ENCODE measurements around the gene MEF2C. TPM values are rescaled to one million over a fixed set of nuclear protein-coding genes. Genes with fewer than 3 reads are reported as not detected.

MEF2C gene
- total RNA-seq, 1 experiment from 2014 or later = 1.7 TPM

GRCh38 chr5:88881571-88881971 is 1.4 kb downstream of the MEF2C start:
- no peaks in the 10 kb centered on the region for H3K36me3 Mint-ChIP-seq
- CTCF ChIA-PET = no interaction called here
- POLR2A ChIA-PET = no interaction called here
- no peak for TF ChIP-seq ZNF263 (CRISPR knock-in tag; IDR thresholded peaks at IDR 0.05; ENCODE audit: low read depth)
- no peak for TF ChIP-seq GTF2I (CRISPR knock-in tag; conservative IDR thresholded peaks at IDR 0.05)
- no peak overlapping the region for H3K27ac Mint-ChIP-seq
- no peak overlapping the region for H3K4me3 Mint-ChIP-seq
- H3K27me3 Mint-ChIP-seq (ENCODE audit: low read depth) = peaks cover 31% of the 10 kb centered on the region
- H3K9me3 Mint-ChIP-seq = no peaks in the 10 kb centered on the region
- H3K4me1 Mint-ChIP-seq = peaks cover 16% of the 10 kb centered on the region
- no peak for ATAC-seq
- DNase-seq (ENCODE audit: low spot score) = no peak

- DNase-seq (ENCODE audit: low spot score) = no peak
- no peak for ATAC-seq
- H3K4me3 Mint-ChIP-seq = no peak overlapping the region
- TF ChIP-seq ATF3 (CRISPR knock-in tag; conservative IDR thresholded peaks at IDR 0.05) (no peak), GTF2I (CRISPR knock-in tag; conservative IDR thresholded peaks at IDR 0.05) (no peak), JUN (CRISPR knock-in tag; IDR thresholded peaks at IDR 0.05) (no peak), MYBL2 (CRISPR knock-in tag; IDR thresholded peaks at IDR 0.05) (no peak), NFATC4 (CRISPR knock-in tag; IDR thresholded peaks at IDR 0.05) (no peak), FOXP4 (CRISPR knock-in tag; IDR thresholded peaks at IDR 0.05) (no peak), ZMAT4 (CRISPR knock-in tag; IDR thresholded peaks at IDR 0.05) (no peak), ELF4 (CRISPR knock-in tag; IDR thresholded peaks at IDR 0.05; ENCODE audit: low read depth) (no peak), CBFB (CRISPR knock-in tag; IDR thresholded peaks at IDR 0.05; ENCODE audit: low read depth) (no peak)
- peaks cover 16% of the 10 kb centered on the region for H3K4me1 Mint-ChIP-seq
- no peaks in the 10 kb centered on the region for H3K36me3 Mint-ChIP-seq
- ChIA-PET CTCF (no interaction called here), POLR2A (no interaction called here)
- H3K27me3 Mint-ChIP-seq (ENCODE audit: low read depth) = peaks cover 27% of the 10 kb centered on the region
- H3K27ac Mint-ChIP-seq = no peak overlapping the region
- H3K9me3 Mint-ChIP-seq = no peaks in the 10 kb centered on the region
Observed at GRCh38 chr5:88880201-88880600, 2.8 kb downstream of the MEF2C start.

GRCh38 chr5:88879724-88880123 is 3.3 kb downstream of the MEF2C start:
- POLR2A ChIA-PET = no interaction called here
- Mint-ChIP-seq H3K9me3 (no peaks in the 10 kb centered on the region), H3K4me1 (peaks cover 15% of the 10 kb centered on the region), H3K4me3 (no peak overlapping the region), H3K27ac (no peak overlapping the region), H3K27me3 (ENCODE audit: low read depth) (peaks cover 22% of the 10 kb centered on the region), H3K36me3 (no peaks in the 10 kb centered on the region)
- DNase-seq (ENCODE audit: low spot score) = no peak
- no peak for TF ChIP-seq CREB1 (CRISPR knock-in tag; IDR thresholded peaks at IDR 0.05)
- no peak for TF ChIP-seq ATF1 (CRISPR knock-in tag; IDR thresholded peaks at IDR 0.05)
- TF ChIP-seq JAZF1 (CRISPR knock-in tag; IDR thresholded peaks at IDR 0.05) = no peak
- TF ChIP-seq SMAD4 (CRISPR knock-in tag; IDR thresholded peaks at IDR 0.05) = no peak
- no peak for TF ChIP-seq GRHL2 (CRISPR knock-in tag; IDR thresholded peaks at IDR 0.05; ENCODE audit: insufficient replicate concordance, severe bottlenecking)
- no peak for TF ChIP-seq NFYB (CRISPR knock-in tag; conservative IDR thresholded peaks at IDR 0.05; ENCODE audit: low read depth)
- TF ChIP-seq ZNF317 (CRISPR knock-in tag; IDR thresholded peaks at IDR 0.05; ENCODE audit: borderline replicate concordance, low read depth) = no peak
- TF ChIP-seq OVOL2 (CRISPR knock-in tag; IDR thresholded peaks at IDR 0.05; ENCODE audit: borderline replicate concordance) = no peak
- no peak for TF ChIP-seq FOXJ3 (CRISPR knock-in tag; IDR thresholded peaks at IDR 0.05; ENCODE audit: borderline replicate concordance)
- TF ChIP-seq IRF2 (CRISPR knock-in tag; IDR thresholded peaks at IDR 0.05; ENCODE audit: borderline replicate concordance, low read depth) = no peak
- TF ChIP-seq AR (CRISPR knock-in tag; IDR thresholded peaks at IDR 0.05) = no peak
- no peak for TF ChIP-seq GTF2I (CRISPR knock-in tag; conservative IDR thresholded peaks at IDR 0.05)
- no peak for TF ChIP-seq FOXP1 (CRISPR knock-in tag; IDR thresholded peaks at IDR 0.05; ENCODE audit: borderline replicate concordance)
- no peak for TF ChIP-seq ZBTB43 (CRISPR knock-in tag; IDR thresholded peaks at IDR 0.05)
- no peak for TF ChIP-seq FOXK1 (CRISPR knock-in tag; IDR thresholded peaks at IDR 0.05)
- no peak for TF ChIP-seq NR2C2 (CRISPR knock-in tag; IDR thresholded peaks at IDR 0.05)
- no peak for TF ChIP-seq NFE2L1 (CRISPR knock-in tag; IDR thresholded peaks at IDR 0.05)
- TF ChIP-seq SMAD3 (CRISPR knock-in tag; IDR thresholded peaks at IDR 0.05; ENCODE audit: borderline replicate concordance) = no peak
- CTCF ChIA-PET = no interaction called here
- ATAC-seq = no peak
